Upper lobe of left lung (tissue), 6 donors: ENCODE data around the gene CARHSP1. TPM values are rescaled to one million over a fixed set of nuclear protein-coding genes. Genes with fewer than 3 reads are reported as not detected.

Experiments used
- ATAC-seq, 2 donors: fragments of 200-7000 bp; cut with Tn5 transposase; one replicate each; pipeline ENCODE4 v1.9.1; 2022; ENCODE audit warnings: mild to moderate bottlenecking in 2 of 2, moderate library complexity in 2 of 2; ENCODE audit not compliant: low FRiP score in 2 of 2
- DNase-seq, 2 donors: peaks; one replicate each; pipeline ENCODE4 v3.0.0-alpha.2; 2019 to 2020
- H3K27ac ChIP-seq, 4 donors: fragments of 200-600 bp; sonication (generic); one replicate each; pipeline ENCODE4 v1.5.1; 2016 to 2019
- H3K27me3 ChIP-seq, 4 donors: fragments of 200-600 bp; sonication (generic); one replicate each; pipeline ENCODE4 v1.5.1; 2017 to 2019
- H3K36me3 ChIP-seq, 4 donors: fragments of 200-600 bp; sonication (generic); one replicate each; pipeline ENCODE4 v1.5.1; 2016 to 2019
- H3K4me1 ChIP-seq, 4 donors: fragments of 200-600 bp; sonication (generic); one replicate each; pipeline ENCODE4 v1.5.1; 2018 to 2019
- H3K4me3 ChIP-seq, 4 donors: fragments of 200-600 bp; sonication (generic); one replicate each; pipeline ENCODE4 v1.5.1; 2017 to 2019; ENCODE audit warnings: mild to moderate bottlenecking in 2 of 4, moderate library complexity in 1 of 4
- H3K9me3 ChIP-seq, 4 donors: fragments of 200-600 bp; sonication (generic); one replicate each; pipeline ENCODE4 v1.5.1; 2018 to 2019
- EP300 ChIP-seq, 4 donors: sonication (generic); formaldehyde crosslinking; IDR thresholded peaks; one replicate each; pipeline ENCODE4 v1.5.1; 2017; ENCODE audit warnings: antibody characterized with exemption in 4 of 4, control low read depth in 2 of 4
- POLR2A ChIP-seq, 4 donors: fragments of 450-650 bp; IDR thresholded peaks; one replicate each; pipeline ENCODE4 v1.5.1; 2016 to 2017; ENCODE audit warnings: antibody characterized with exemption in 4 of 4, mild to moderate bottlenecking in 2 of 4
- POLR2AphosphoS5 ChIP-seq, 2 donors: sonication (generic); formaldehyde crosslinking; IDR thresholded peaks; one replicate each; pipeline ENCODE4 v1.5.1; 2017; ENCODE audit warnings: antibody characterized with exemption in 2 of 2
- WGBS, 2 donors: methylation state at CpG; one replicate each; pipeline ENCODE4 v1.1.5; 2017 to 2018; 5-methylcytosine and 5-hydroxymethylcytosine counted together
- total RNA-seq, 6 donors: library from RNA; depleted of rRNA in 4 of 6; stranded (reverse); fragments of >200 nt in 4 of 6; gene quantifications; one replicate each; pipeline versions ENCODE4 v1.1.0 to v1.2.1, GENCODE V29; 2016 to 2021
- TF ChIP-seq, protein P1 (sequence below), 6 experiments: fragments of 450-650 bp in 4 of 6; fragments of 200-600 bp in 2 of 6; sonication (generic) in 2 of 6; IDR thresholded peaks; one replicate each; pipeline ENCODE4 v1.5.1; 2016 to 2019; ENCODE audit warnings: antibody characterized with exemption in 6 of 6
- donor health status: DM: no; HTN: no; CAD: no; lungs with moderate emphysema.
- donor health status: DM: no; HTN: yes; CAD: no; lungs with severe emphysema.

Gene CARHSP1
- total RNA-seq, 6 donors from 2014 or later, result 33.5 to 102 (median 75.3) TPM

DNA sequence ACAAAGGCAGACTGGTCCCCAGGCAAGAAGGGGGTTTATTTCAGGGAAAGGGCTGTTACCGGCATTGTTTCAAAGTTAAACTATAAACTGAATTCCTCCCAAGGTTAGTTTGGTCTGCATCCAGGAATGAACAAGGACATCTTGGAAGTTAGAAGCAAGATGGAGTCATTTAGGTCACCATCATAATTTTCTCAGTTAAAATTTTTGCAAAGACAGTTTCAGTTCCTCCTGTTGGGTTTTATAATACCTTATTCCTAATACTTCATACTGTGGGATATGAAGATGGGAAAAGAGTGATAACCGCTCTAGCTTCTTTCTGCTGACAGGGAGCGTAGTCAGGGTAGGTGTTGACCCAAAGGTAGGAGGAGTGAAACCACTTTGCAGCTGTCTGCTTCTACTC is 46.4 kb downstream of the CARHSP1 start:
- ATAC-seq, result no peak
- Histone ChIP-seq H3K27me3 (no peaks in the 10 kb centered on the region), H3K4me3 (no peak overlapping the region), H3K27ac (no peak overlapping the region), H3K36me3 (peaks cover 2 to 47% (median 24%) of the 10 kb centered on the region in 4 donors), H3K4me1 (peaks cover 0 to 6% (median 0%) of the 10 kb centered on the region in 4 donors), H3K9me3 (no peaks in the 10 kb centered on the region)
- 84 to 92% methylated on average over 3 of the region's 3 CpGs for WGBS, 2 donors
- DNase-seq, result no peak
- TF ChIP-seq EP300 (IDR thresholded peaks at IDR 0.05) (no peak), POLR2AphosphoS5 (IDR thresholded peaks at IDR 0.05) (no peak), POLR2A (IDR thresholded peaks at IDR 0.05) (no peak)
- TF ChIP-seq, protein P1, sequence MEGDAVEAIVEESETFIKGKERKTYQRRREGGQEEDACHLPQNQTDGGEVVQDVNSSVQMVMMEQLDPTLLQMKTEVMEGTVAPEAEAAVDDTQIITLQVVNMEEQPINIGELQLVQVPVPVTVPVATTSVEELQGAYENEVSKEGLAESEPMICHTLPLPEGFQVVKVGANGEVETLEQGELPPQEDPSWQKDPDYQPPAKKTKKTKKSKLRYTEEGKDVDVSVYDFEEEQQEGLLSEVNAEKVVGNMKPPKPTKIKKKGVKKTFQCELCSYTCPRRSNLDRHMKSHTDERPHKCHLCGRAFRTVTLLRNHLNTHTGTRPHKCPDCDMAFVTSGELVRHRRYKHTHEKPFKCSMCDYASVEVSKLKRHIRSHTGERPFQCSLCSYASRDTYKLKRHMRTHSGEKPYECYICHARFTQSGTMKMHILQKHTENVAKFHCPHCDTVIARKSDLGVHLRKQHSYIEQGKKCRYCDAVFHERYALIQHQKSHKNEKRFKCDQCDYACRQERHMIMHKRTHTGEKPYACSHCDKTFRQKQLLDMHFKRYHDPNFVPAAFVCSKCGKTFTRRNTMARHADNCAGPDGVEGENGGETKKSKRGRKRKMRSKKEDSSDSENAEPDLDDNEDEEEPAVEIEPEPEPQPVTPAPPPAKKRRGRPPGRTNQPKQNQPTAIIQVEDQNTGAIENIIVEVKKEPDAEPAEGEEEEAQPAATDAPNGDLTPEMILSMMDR (IDR thresholded peaks at IDR 0.05), result no peak

DNA sequence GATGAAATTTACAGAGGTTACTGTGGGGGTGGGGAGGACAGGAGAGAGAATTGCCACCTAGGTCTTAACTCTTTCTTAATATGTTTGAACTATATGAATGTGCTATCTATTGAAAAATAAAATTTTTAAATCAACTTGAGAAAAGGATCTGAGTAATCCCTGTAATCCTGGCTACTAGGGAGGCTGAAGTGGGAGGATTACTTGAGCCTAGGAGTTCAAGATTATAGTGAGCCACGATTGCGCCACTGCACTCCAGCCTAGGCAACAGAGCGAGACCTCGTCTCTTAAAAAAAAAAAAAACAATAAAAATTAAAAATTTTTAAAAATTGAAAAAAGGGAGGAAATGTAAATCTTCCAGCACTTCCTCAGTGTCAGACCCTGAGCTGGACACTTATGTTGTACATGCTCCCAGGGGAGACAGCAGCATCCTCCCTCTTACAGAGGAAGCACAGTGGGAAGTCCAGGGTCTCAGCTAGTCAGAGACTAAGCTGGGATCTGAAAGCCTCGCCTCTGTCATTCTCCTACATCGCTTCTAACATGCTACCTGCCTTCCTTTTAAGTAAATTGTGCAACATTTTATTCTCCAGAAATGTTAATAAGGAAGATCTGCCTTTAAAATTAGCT is 49.3 kb downstream of the CARHSP1 start:
- WGBS, 2 donors, result 84 to 86% methylated on average over 6 of the region's 6 CpGs
- no peak overlapping the region for H3K27ac ChIP-seq
- no peaks in the 10 kb centered on the region for H3K9me3 ChIP-seq
- DNase-seq (no peak), ATAC-seq (no peak)
- H3K4me3 ChIP-seq, result no peak overlapping the region
- peaks cover 3 to 72% (median 39%) of the 10 kb centered on the region in 4 donors for H3K36me3 ChIP-seq
- peaks cover 0 to 6% (median 0%) of the 10 kb centered on the region in 4 donors for H3K4me1 ChIP-seq
- no peaks in the 10 kb centered on the region for H3K27me3 ChIP-seq
- TF ChIP-seq POLR2A (IDR thresholded peaks at IDR 0.05) (no peak), POLR2AphosphoS5 (IDR thresholded peaks at IDR 0.05) (no peak)
- TF ChIP-seq, protein P1 (IDR thresholded peaks at IDR 0.05), result no peak

DNA sequence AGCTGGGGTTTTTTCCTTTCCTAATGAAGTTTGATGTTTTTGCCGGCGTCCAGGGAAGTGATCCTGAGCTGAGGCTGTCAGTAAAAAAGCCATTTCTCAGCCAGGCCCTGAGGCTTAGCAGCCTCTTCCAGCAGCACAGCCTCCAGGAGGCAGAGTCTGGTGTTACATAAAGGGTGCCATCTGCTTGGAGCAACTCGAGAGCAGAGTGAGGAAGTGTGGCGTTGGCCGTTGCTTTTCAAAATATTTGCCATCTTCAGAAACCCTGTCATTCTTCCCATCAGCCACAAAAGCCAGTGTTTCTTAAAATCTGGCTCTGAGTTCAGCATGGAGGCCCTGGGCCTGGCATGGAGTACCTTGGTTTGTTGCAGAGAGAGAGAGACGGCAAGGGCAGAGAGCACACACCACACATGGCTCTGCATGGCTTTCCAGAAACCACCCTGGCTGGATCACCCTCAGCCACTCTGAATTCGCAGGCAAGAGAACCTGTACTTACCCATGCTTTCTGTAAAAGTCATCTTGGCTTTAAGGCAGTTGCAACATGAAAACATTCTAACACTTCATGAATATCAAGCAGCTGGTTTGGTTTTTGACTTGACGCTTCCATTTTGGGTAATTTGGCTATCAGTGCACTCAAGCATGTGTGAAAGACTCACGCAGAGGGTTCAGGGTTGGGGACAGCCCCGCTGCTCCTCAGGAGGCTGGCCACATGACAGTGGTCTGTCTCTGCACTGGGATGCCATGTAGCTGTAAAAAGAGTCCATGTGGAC is 50.1 kb downstream of the CARHSP1 start:
- TF ChIP-seq, protein P1 (IDR thresholded peaks at IDR 0.05), result no peak
- TF ChIP-seq POLR2AphosphoS5 (IDR thresholded peaks at IDR 0.05) (no peak), EP300 (IDR thresholded peaks at IDR 0.05) (no peak), POLR2A (IDR thresholded peaks at IDR 0.05) (no peak)
- H3K36me3 ChIP-seq, result peaks cover 10 to 80% (median 47%) of the 10 kb centered on the region in 4 donors
- no peak for ATAC-seq

DNA sequence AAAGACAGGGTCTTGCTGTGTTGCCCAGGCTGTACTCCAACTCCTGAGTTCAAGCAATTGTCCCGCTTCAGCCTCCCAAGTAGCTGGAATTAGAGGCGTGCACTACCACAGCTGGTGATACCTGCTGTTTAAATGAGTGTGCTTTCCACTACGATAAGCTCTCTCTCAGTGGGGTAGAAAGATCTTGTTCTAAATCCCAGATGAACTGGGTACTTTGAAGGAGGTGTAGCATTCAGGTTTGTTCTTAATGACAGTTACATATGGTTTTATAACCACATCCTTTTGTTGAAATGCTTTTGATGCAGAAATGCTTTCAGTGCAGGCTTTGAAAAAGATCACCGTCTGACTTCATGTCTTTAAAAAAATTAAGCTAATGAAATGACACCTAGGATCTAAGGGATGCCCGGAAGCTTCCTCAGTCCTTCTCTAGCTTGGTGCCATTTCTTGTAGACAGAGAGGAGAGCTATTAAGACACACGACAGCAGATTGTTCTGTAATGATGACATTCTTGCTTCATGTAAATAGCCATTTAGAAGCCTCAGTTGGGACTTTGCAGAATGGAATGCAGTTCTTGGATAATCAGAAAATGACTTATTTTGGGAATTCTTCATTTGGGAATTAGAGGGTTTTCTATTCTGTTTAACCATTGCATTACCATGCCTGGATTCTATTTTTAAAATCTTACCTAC is 51.7 kb downstream of the CARHSP1 start:
- Histone ChIP-seq H3K9me3 (no peaks in the 10 kb centered on the region), H3K4me1 (peaks cover 0 to 6% (median 0%) of the 10 kb centered on the region in 4 donors), H3K36me3 (peaks cover 25 to 92% (median 63%) of the 10 kb centered on the region in 4 donors), H3K27ac (no peak overlapping the region), H3K4me3 (no peak overlapping the region), H3K27me3 (no peaks in the 10 kb centered on the region)
- ATAC-seq, result no peak
- no peak for DNase-seq
- 81 to 82% methylated on average over 6 of the region's 6 CpGs for WGBS, 2 donors
- TF ChIP-seq, protein P1 (IDR thresholded peaks at IDR 0.05), result no peak
- TF ChIP-seq EP300 (IDR thresholded peaks at IDR 0.05) (no peak), POLR2A (IDR thresholded peaks at IDR 0.05) (no peak), POLR2AphosphoS5 (IDR thresholded peaks at IDR 0.05) (no peak)

More for the DNA sequence above, 50.1 kb downstream of the CARHSP1 start:
- H3K27me3 ChIP-seq, result no peaks in the 10 kb centered on the region
- peaks cover 0 to 6% (median 0%) of the 10 kb centered on the region in 4 donors for H3K4me1 ChIP-seq
- no peak for DNase-seq
- no peaks in the 10 kb centered on the region for H3K9me3 ChIP-seq
- 75 to 79% methylated on average over 10 of the region's 10 CpGs for WGBS, 2 donors
- no peak overlapping the region for H3K4me3 ChIP-seq
- no peak overlapping the region for H3K27ac ChIP-seq
